DMS79 (cell line): ENCODE results near the gene VEGFD.

ENCODE experiments used
- DNase-seq: peaks from one replicate; lab custom pipeline; 2025; lab: John Stamatoyannopoulos, UW

VEGFD gene

DNA sequence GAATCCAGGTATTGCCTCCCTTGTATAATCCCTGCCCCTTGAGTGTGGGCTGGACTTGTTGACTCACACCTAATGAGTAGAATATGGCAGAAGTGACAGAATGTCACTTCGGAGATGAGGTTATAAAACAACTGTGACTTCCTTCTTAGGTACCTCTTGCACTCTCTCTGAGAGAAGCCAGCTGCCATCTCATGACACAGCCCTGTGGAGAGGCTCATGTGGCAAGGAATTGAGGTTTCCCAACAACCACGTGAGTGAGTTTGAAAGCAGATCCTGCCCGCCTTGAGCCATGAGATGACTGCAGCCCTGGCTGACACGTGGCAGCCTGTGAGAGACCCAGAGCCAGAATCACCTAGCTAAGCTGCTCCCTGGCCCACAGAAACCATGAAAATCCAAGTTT is 82.3 kb downstream of the VEGFD start:
- no peak for DNase-seq

- DNase-seq = no peak
These were observed 84.0 kb downstream of the VEGFD start for GRCh38 chrX:15299941-15300851.

GRCh38 chrX:15298780-15299179 is 85.4 kb downstream of the VEGFD start:
- DNase-seq = no peak

DNA sequence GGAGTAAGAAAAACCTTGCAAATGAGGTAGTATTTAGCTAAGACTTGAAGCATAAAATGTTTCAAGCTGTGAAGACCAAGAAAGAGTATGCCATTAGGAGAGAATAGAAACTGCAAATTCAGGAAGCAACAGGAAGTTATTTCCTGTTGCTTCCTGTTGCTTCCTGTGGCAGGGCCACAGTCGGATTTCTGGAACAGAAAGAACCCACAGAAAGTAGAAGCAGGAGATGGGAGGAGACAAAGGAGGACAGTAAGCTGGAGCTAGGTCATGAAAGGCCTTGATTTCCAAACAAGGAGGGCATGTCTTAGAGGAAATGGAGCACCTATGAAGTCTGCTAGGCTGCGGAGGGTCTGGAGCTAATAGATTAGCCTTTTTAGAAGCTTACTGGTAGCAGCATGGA is 86.0 kb downstream of the VEGFD start:
- DNase-seq = no peak
